Measurements from ENCODE around the gene CACNB2.

GRCh38 chr10:18194634-18195033 is 54.4 kb downstream of the CACNB2 start:
- TF ChIP-seq, protein P1, sequence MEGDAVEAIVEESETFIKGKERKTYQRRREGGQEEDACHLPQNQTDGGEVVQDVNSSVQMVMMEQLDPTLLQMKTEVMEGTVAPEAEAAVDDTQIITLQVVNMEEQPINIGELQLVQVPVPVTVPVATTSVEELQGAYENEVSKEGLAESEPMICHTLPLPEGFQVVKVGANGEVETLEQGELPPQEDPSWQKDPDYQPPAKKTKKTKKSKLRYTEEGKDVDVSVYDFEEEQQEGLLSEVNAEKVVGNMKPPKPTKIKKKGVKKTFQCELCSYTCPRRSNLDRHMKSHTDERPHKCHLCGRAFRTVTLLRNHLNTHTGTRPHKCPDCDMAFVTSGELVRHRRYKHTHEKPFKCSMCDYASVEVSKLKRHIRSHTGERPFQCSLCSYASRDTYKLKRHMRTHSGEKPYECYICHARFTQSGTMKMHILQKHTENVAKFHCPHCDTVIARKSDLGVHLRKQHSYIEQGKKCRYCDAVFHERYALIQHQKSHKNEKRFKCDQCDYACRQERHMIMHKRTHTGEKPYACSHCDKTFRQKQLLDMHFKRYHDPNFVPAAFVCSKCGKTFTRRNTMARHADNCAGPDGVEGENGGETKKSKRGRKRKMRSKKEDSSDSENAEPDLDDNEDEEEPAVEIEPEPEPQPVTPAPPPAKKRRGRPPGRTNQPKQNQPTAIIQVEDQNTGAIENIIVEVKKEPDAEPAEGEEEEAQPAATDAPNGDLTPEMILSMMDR (conservative IDR thresholded peaks at IDR 0.05), result no peak
- no peak for TF ChIP-seq EZH2 (IDR thresholded peaks at IDR 0.05; ENCODE audit: low read depth)
